Retinal pigment epithelial cell (primary cell): ENCODE data around the gene FYN.

Experiments
- DNase-seq: peaks from one replicate; pipeline ENCODE4 v3.0.0-alpha.2; 2010; ENCODE audit warnings: low read depth
- H3K4me3 ChIP-seq: 2 replicates; pipeline ENCODE4 v1.5.1; 2011; ENCODE audit warnings: mild to moderate bottlenecking, low read length, control low read depth, moderate library complexity
- CTCF ChIP-seq: conservative IDR thresholded peaks from 2 replicates; pipeline ENCODE4 v1.5.1; 2011; ENCODE audit warnings: low read depth, low read length, control low read depth, inconsistent platforms

Gene FYN

GRCh38 chr6:111723412-111723970 lies 149.8 kb downstream of the FYN start:
- no peak for TF ChIP-seq CTCF
- no peak for DNase-seq
- no peak overlapping the region for H3K4me3 ChIP-seq

- TF ChIP-seq CTCF: no peak
- no peak overlapping the region for H3K4me3 ChIP-seq
- no peak for DNase-seq
Observed at GRCh38 chr6:111722179-111722731, 151.0 kb downstream of the FYN start.

GRCh38 chr6:111721753-111722154 lies 151.5 kb downstream of the FYN start:
- no peak overlapping the region for H3K4me3 ChIP-seq
- TF ChIP-seq CTCF: peak; percentile 74
- DNase-seq: no peak

GRCh38 chr6:111720931-111721496 lies 152.2 kb downstream of the FYN start:
- no peak overlapping the region for H3K4me3 ChIP-seq
- no peak for DNase-seq

GRCh38 chr6:111718990-111719389 lies 154.3 kb downstream of the FYN start:
- no peak for TF ChIP-seq CTCF
- no peak overlapping the region for H3K4me3 ChIP-seq
- no peak for DNase-seq

More at GRCh38 chr6:111720931-111721496, 152.2 kb downstream of the FYN start:
- no peak for TF ChIP-seq CTCF

GRCh38 chr6:111718326-111718725 lies 154.9 kb downstream of the FYN start:
- no peak for TF ChIP-seq CTCF
- H3K4me3 ChIP-seq: no peak overlapping the region
- DNase-seq: no peak

- DNase-seq: no peak
- TF ChIP-seq CTCF: no peak
- H3K4me3 ChIP-seq: no peak overlapping the region
Observed at GRCh38 chr6:111717621-111718020, 155.6 kb downstream of the FYN start.
